Suppressor macrophage treated with lipopolysaccharide for 4 hours (primary cell): ENCODE results near the gene RPS8.
"Not testable (repeated sequence)": the region's sequence is repeated elsewhere in the genome, so short reads cannot be mapped to it uniquely, and the experiment has no call there.

Source experiments
- DNase-seq: peaks from one replicate; pipeline ENCODE4 v3.0.0-alpha.2; 2020

The RPS8 gene

GRCh38 chr1:44783697-44784093 lies 8.4 kb downstream of the RPS8 start:
- no peak for DNase-seq

DNA sequence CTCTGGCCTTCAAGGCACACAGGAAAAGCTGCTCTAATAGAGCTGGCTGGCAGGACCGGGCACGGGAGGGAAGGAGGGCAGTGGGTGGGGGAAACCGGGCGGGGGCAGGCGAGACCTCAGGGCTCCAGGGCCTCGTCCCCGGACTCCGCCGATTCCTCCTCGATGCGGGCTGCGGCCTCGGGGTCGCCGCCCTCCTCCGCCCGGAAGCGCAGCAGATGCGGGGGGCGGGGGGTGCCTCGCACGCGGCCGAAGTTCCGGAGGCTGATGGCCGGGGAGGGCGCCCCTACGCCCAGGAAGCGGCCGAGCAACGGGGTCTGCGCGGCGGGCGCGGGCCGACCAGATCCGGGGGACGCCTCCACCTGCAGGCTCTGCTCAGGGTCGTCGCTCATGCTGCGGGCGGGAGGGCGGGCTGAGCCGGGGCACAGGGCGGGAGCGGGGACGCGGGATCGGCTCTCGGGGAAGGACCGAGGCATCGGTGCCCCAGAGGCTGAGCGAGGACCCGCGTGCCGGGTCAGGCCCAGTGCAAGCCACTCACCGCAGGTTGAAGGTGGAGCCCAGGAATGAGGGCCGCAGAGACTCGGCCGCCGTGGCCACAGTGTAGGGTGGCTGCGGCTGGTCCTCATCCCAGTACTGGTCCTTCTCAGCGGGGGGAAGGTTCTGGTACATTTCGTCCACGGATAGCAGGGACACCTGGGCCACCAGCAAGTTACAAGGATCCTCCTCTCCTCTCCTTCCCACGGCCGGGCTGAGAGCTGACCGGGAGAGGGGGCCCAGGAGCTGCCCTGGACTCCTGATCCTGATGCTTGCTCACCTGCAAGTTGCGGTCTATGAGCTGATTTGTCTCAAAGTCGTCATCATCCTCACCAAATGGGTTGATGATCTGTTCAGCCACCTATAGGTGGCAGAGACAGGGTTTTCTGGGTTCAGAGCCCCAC lies 9.0 kb downstream of the RPS8 start:
- DNase-seq = no peak

- DNase-seq = no peak
These were observed 9.7 kb downstream of the RPS8 start for GRCh38 chr1:44785029-44785380.

- DNase-seq = no peak
These were observed 10.3 kb downstream of the RPS8 start for GRCh38 chr1:44785501-44786137.

- DNase-seq = peak; percentile 60
These were observed 10.9 kb downstream of the RPS8 start for GRCh38 chr1:44786138-44786840.

- DNase-seq = no peak
These were observed 11.6 kb downstream of the RPS8 start for GRCh38 chr1:44786841-44787426.

DNA sequence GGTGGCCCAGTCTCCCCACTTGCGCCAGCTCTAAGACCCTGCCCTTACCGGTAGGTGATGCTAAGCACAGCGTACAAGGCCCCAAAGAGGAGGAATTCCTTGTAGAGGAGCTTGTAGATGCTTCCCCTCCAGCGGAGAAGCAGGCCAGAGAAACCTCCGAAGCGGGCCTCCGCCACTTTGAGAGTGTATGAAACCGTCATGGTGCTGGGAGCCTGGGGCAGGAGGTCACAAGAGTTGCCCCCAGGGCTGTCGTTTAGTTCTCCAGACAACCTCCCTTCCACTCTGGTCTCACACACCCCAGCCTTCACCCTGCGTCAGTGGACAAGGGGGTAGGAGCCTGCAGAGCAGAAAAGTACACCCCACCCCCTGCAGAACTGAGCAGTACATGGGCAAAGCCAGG lies 12.2 kb downstream of the RPS8 start:
- no peak for DNase-seq

DNA sequence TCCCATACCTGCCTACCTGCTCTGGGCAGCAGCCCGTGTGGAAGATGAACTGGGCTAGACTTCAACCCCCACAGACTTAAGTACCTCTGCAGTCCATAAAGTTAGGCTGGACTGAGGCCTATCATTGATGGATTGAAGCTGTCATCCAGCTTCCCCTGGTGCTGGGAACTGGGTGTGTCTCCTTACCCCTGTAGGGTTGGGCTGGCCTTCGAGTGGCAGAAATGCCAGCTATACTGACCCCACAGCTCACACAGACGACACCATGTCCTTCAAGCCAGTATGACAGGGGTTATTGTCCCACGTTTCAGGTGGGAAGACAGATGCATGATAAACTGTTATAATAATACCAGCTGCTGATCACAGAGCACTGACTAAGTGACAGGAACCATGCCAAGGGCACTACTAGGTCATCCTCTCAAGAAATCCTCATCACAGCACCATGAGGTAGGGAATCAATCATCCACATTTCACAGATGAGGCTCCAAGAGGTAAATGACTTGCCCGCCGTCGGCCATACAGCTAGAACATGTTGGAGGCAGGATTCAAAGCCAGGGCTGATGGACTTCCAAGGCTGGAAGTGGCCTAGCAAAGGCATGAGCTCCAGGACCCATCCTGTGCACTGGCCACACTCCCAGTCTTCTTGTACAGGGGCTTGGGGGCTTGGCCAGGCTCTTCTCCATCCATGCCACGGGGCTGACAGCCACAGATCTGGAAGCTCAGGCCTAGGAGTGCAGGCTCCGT lies 12.9 kb downstream of the RPS8 start, which contains the start of gene BEST4:
Gene BEST4, minus strand, starts transcription at position 51 of the 741 bp plus-strand sequence. CDS start 465 bp downstream, outside the sequence.
- DNase-seq = no peak

DNA sequence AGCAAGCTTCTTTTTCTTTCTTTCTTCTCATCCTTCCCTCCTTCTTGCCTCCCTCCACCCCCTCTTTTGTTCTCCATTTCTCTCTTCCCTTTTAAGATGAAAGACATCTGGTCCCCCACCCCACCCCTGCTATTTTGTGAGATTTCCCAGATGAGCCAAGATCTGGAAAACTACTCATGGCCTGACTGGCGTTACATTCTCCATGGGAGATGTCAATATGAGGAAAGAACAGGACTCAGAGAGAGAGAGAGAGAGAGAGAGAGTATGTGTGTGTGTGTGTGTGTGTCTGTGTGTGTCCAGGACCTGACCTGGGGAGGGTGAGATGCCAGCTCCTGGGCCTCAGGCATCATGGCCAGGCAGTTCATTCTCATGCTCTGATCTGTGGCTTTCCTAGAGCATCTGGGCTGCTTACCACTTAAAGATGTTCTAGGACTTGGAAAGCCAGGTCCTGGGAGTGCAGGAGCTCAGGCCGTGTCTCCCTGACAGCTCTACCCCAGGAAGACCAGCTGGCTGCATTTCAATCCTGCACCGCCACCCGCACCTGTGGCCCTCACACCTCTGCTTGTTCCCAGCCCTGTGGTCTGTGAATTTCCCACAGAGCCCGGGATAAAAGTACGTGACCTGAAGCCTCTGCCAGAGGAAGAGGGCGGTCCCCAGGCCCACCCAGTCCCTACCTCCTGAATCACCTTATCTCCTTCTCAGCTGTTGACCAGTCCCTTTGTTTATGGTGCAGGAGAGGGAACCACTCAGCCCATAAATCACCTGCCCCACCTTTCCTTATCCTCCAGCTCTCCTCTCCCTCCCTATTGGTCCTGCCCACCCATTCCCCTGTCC lies 15.8 kb downstream of the RPS8 start:
- DNase-seq = no peak

DNA sequence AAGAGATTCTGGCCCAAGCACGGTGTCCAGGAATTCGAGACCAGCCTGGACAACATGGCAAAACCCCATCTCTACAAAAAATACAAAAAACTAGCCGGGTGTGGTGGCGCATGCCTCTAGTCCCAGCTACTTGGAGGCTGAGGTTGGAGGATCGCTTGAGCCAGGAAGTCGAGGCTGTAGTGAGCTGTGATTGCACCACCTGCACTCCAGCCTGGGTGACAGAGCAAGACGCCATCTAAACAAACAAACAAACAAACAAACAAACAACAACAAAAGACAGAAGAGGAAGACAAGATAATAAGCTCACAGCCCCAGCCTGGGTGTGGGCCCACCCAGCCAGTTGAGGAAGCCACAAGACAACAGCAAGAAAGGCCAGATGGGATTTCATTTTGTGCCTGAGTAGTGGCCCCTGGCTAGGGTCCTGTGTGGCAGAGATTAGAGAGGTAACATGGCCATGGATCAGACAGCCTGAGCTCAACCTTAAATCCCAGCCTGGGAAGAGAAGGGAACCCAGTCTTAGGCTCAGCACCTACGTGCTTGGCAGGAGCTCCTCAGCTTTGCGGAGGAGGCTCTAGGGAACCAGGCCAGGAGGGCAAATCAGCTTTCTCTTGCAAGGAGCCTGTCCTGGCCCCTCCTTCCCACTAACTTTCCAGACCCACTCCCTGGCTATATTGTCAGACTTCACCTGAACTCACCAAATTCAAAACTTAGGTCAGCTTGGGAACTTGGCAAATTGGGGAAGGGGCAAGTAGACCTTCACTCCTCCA lies 17.6 kb downstream of the RPS8 start:
- no peak for DNase-seq

GRCh38 chr1:44797886-44798285 lies 22.5 kb downstream of the RPS8 start:
- DNase-seq = not testable (repeated sequence)

DNA sequence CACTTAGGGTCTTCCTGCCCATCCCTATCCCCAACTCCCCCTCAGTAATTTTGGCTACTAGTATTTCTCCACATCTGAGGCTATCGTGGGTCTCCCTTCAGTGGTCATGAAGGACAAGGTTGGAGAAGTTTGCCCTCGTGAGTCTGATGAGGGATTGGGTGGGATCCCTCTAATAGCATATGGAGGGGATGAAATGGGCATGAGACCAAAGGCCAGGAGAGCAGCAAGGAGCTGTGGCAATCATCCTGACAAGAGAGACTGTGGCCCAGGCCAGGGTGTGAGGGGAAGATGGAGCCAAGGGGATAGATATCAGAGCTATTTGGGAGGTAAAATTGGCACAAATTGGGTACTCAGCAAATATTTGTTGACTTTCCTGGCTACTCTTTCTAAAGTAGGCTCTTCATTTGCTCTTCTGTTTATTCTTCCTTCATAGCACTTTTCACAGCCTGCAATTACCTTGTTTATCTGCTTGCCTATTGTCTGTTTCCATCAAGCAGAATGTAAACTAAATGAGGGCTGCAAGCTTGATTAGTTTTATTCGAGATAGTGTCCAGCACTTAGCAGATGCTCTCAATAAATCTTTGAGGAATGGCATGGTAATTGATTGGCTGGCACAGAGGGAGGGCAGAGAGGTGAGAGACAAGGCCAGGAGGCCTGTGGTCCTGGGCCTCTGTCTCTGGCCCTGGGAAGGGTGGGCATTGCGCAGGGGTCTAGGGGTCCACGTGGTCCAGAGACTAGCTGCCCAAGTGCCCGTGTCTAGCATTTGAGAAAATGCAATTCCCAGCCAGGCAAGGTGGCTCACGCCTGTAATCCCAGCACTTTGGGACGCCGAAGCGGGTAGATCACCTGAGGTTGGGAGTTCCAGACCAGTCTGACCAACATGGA lies 23.4 kb downstream of the RPS8 start:
- no peak for DNase-seq

DNA sequence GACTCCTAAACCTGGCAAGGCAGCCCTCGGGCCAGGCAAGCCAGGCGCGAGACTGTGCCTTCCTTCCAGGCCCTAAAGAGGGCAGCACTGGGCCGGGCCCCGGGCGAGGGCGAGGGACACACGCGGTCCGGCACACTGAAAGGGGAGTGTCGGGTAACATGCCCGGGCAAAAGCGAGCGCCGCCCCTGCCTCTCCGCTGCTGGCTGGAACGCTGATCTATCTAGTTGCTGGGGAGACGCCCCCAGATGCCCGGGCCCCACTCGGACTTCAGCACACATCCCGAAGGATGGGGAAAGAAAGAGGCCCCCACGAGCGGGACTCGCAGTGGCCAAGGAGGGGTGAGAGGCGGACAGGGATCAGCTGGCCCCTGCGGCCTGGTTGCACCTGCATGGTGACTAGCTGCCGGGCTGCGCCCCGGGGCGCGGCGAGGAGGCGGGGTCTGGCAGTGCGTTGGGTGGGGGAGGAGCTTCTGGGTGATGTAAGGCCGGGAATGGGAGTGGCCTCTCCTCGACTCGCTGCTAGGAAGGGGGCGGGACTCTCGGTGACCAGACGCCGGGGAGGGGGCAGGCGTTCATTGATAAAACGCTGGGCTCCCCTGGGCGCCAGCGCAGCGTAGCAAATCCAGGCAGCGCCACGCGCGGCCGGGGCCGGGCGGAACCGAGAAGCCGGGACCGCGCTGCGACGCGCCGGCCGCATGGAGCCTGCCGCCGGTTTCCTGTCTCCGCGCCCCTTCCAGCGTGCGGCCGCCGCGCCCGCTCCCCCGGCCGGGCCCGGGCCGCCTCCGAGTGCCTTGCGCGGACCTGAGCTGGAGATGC lies 24.6 kb downstream of the RPS8 start, which contains the start of gene PLK3:
Gene PLK3, plus strand, starts transcription at position 608 of the 815 bp plus-strand sequence. Its CDS starts 87 bp downstream, at position 695.
- peak; percentile 99 for DNase-seq

DNA sequence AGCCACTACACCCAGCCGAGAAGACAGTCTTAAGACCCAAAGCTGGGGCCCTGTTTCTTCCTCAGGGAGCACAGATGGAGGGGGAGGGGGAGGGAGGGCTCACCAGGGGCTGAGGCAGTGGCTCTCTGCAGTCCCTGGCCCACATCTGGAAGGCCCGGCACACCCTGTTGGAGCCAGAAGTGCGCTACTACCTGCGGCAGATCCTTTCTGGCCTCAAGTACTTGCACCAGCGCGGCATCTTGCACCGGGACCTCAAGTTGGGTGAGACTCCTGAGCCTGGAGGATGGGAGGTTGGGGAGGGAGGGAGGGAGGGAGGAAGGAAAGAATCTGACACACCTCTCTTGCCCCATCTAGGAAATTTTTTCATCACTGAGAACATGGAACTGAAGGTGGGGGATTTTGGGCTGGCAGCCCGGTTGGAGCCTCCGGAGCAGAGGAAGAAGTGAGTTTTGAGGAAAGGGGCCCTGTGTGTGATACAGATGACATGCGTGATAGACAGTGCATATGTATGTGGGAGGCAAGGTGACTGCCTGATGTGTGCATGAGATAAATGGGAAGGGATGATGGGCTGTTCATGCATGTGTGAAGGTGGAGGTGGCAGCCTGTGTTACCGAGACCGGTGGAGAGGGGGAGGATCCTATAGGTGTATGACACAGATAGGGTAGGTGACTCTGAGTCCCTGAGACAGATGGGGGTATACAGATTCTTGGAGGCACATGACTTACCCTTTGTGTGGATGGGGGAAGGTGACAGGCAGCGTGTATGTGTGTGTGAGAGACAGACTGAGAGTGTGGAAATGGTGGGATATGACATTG lies 26.4 kb downstream of the RPS8 start:
- DNase-seq = peak; percentile 76

- no peak for DNase-seq
These were observed 27.1 kb downstream of the RPS8 start for GRCh38 chr1:44802306-44803061.

GRCh38 chr1:44803062-44803311 lies 27.6 kb downstream of the RPS8 start:
- DNase-seq = no peak
